Small intestine (tissue), 7 donors: ENCODE measurements around the gene KLK1. TPM values are rescaled to one million over a fixed set of nuclear protein-coding genes. Genes with fewer than 3 reads are reported as not detected.

ENCODE experiments used
- DNase-seq, 2 donors: peaks; one replicate each; pipeline versions ENCODE4 v3.0.0 to v3.0.0-alpha.2; 2013
- FAIRE-seq: peaks from 2 replicates; lab custom pipeline; 2012; peaks lifted over from hg19 to GRCh38; lab: Jason Lieb, UNC
- H3K27ac ChIP-seq, 3 donors: one replicate each; pipeline ENCODE4 v1.5.1; 2013; ENCODE audit warnings: low read length in 2 of 3, mild to moderate bottlenecking in 2 of 3, control low read depth in 1 of 3, inconsistent platforms in 1 of 3, low read depth in 1 of 3, moderate library complexity in 1 of 3
- H3K27me3 ChIP-seq, 3 donors: one replicate each; pipeline ENCODE4 v1.6.1; 2013; ENCODE audit warnings: low read length in 3 of 3, inconsistent platforms in 1 of 3; ENCODE audit not compliant: control insufficient read depth in 3 of 3, insufficient read depth in 3 of 3
- H3K36me3 ChIP-seq, 3 donors: one replicate each; pipeline ENCODE4 v1.6.1; 2013; ENCODE audit warnings: low read length in 3 of 3, inconsistent platforms in 1 of 3, low read depth in 1 of 3, mild to moderate bottlenecking in 1 of 3, moderate library complexity in 1 of 3; ENCODE audit not compliant: control insufficient read depth in 3 of 3, insufficient read depth in 2 of 3
- H3K4me1 ChIP-seq, 3 donors: one replicate each; pipeline ENCODE4 v1.6.1; 2013; ENCODE audit warnings: low read length in 2 of 3, inconsistent platforms in 1 of 3, low read depth in 1 of 3, mild to moderate bottlenecking in 1 of 3, moderate library complexity in 1 of 3; ENCODE audit not compliant: control insufficient read depth in 3 of 3, insufficient read depth in 2 of 3
- H3K4me3 ChIP-seq, 3 donors: one replicate each; pipeline ENCODE4 v1.5.1; 2013; ENCODE audit warnings: low read length in 3 of 3, control low read depth in 1 of 3, inconsistent platforms in 1 of 3, low read depth in 1 of 3, mild to moderate bottlenecking in 1 of 3, moderate library complexity in 1 of 3
- H3K9me3 ChIP-seq, 2 donors: one replicate each; pipeline ENCODE4 v1.6.1; 2013; ENCODE audit warnings: low read depth in 1 of 2, low read length in 1 of 2; ENCODE audit not compliant: control insufficient read depth in 2 of 2, insufficient read depth in 1 of 2
- WGBS, 3 donors: extraction: QIAGEN DNeasy Blood & Tissue Kit; methylation state at CpG; one replicate each; pipeline ENCODE4 v1.1.7; 2013; 5-methylcytosine and 5-hydroxymethylcytosine counted together
- polyA plus RNA-seq, 4 donors: library from polyadenylated mRNA; stranded (reverse) in 3 of 4; unstranded in 1 of 4; fragments of 200-250 nt in 3 of 4; fragments of 120-200 nt in 1 of 4; gene quantifications; one replicate each; pipeline versions ENCODE4 v1.2.1 to v1.2.3, GENCODE V29; 2013
- donor health status: healthy with polysubstance abuse.
- donor health status: control.
- donor health status: control.
- donor health status: Bipolar disorder and iron deficiency.
- donor health status: healthy.

KLK1 gene
- polyA plus RNA-seq, 4 donors, result 12.5 to 48.9 (median 29.8) TPM

DNA sequence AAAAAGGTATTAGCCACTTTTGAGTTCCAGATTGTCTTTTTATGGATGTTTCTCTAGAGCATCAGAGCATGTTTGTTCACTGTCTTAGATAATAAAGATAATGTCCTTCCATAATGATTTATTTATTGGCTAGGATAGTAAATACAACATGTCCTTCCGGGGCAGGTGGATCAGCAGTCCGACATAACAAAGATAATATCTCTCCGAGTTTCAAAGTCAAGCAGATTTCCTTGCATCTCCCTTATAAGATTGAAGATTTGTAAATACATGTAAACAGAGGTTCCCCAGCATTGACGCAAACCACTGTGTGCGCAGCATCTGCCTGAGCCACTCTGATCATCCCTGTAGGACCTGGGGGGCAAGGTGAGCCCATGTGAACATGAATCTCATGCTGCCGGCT lies 18.5 kb upstream of the KLK1 start:
- FAIRE-seq, result no peak
- 37 to 68% (median 51%) methylated on average over 6 of the region's 6 CpGs for WGBS, 3 donors
- peaks cover 0 to 9% of the 10 kb centered on the region in 2 donors for H3K9me3 ChIP-seq
- H3K4me3 ChIP-seq, result no peak overlapping the region
- H3K27ac ChIP-seq, result no peak overlapping the region
- no peaks in the 10 kb centered on the region for H3K36me3 ChIP-seq
- H3K4me1 ChIP-seq, result no peaks in the 10 kb centered on the region
- DNase-seq, result no peak
- peaks cover 0 to 8% (median 0%) of the 10 kb centered on the region in 3 donors for H3K27me3 ChIP-seq

GRCh38 chr19:50839712-50840655 lies 16.4 kb upstream of the KLK1 start:
- Histone ChIP-seq H3K9me3 (peaks cover 0 to 9% of the 10 kb centered on the region in 2 donors), H3K4me3 (no peak overlapping the region), H3K36me3 (no peaks in the 10 kb centered on the region), H3K4me1 (peaks cover 0 to 6% (median 0%) of the 10 kb centered on the region in 3 donors), H3K27me3 (peaks cover 0 to 9% (median 5%) of the 10 kb centered on the region in 3 donors), H3K27ac (no peak overlapping the region)
- DNase-seq (no peak), FAIRE-seq (no peak)
- WGBS, 3 donors, result 78 to 80% (median 79%) methylated on average over 10 of the region's 10 CpGs

DNA sequence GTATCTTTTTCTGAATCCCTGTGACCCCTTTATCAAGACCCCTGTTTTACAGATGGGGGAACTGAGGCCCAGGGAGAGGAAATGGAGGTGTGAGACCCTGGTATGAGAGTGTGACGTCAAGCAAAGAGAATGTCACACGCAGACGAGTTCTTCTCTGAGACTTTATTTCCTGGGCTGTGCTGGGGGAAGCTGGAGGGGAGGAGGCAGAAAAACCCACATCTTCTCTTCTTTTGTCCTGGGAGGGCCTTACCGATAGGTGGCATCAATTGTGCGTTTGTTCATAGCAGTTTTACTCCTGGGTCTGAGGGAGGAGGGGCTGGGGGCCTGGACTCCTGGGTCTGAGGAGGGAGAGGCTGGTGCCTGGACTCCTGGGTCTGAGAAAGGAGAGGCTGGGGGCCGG lies 14.7 kb upstream of the KLK1 start:
- H3K36me3 ChIP-seq, result no peaks in the 10 kb centered on the region
- peaks cover 0 to 3% of the 10 kb centered on the region in 2 donors for H3K9me3 ChIP-seq
- peaks cover 0 to 6% (median 0%) of the 10 kb centered on the region in 3 donors for H3K4me1 ChIP-seq
- H3K4me3 ChIP-seq, result no peak overlapping the region
- peaks cover 0 to 5% (median 5%) of the 10 kb centered on the region in 3 donors for H3K27me3 ChIP-seq
- FAIRE-seq (no peak), DNase-seq (no peak)
- WGBS, 3 donors, result 18 to 31% (median 29%) methylated on average over 6 of the region's 6 CpGs
- no peak overlapping the region for H3K27ac ChIP-seq

DNA sequence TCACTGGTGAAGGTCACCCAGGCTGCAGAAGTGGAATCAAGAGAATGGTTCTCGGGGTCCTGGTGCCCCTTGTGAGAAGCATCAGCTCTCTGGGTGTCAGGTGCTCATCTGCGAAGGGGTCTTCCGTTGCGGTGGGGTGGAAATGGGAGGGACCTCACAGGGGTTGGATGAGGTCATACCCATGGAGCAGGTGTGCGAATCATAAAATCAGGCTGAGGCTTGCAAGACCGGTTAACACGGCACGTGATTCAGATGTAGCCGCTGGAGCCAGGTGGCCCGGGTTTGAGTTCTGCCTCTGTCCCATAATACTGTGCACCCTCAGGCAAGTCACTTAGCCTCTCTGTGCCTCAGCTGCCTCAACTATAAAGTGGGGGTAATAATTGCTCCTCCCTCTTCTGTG lies 13.7 kb upstream of the KLK1 start:
- no peak overlapping the region for H3K27ac ChIP-seq
- no peak overlapping the region for H3K4me3 ChIP-seq
- 15 to 57% (median 32%) methylated on average over 10 of the region's 10 CpGs for WGBS, 3 donors
- peaks cover 0 to 2% of the 10 kb centered on the region in 2 donors for H3K9me3 ChIP-seq
- FAIRE-seq (no peak), DNase-seq (peak in 1 of 2 donors; percentile 50)
- H3K27me3 ChIP-seq, result peaks cover 0 to 5% (median 5%) of the 10 kb centered on the region in 3 donors
- no peaks in the 10 kb centered on the region for H3K36me3 ChIP-seq
- peaks cover 0 to 6% (median 0%) of the 10 kb centered on the region in 3 donors for H3K4me1 ChIP-seq

DNA sequence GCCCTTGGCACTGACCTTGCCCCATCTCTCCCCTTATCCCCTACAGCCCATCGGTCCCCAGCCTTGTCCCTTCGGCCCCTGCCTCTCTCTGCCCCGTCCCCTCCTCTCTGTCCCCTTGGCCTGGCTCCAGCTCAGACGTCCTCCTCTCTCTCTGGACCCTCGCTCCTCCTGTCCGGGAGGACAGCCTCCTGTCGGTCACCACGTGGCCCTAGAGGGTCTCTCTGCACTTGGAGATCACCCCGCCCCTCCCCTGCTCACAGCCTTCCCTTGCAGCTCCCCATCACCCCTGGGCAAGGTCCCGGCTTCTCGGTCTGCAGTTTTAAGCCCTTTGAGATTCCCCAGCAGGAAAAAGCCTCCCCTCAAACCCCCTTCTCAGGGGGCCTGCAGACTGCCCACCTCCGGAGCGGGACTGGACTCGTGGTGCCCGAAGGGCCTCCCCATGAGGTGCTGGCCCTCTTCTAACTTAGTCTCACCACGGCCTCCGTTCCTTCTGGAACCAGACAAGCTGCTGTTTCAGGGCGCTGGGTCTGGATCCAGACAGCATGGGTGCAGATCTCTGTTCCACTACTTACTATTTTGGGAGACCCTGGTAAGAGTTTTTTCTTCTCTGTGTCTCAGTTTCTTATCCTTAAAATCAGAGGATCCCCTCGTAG lies 13.1 kb upstream of the KLK1 start:
- Histone ChIP-seq H3K27me3 (peaks cover 0 to 5% (median 5%) of the 10 kb centered on the region in 3 donors), H3K9me3 (no peaks in the 10 kb centered on the region), H3K36me3 (no peaks in the 10 kb centered on the region), H3K4me1 (peaks cover 0 to 6% (median 0%) of the 10 kb centered on the region in 3 donors), H3K27ac (no peak overlapping the region), H3K4me3 (no peak overlapping the region)
- DNase-seq (no peak), FAIRE-seq (no peak)
- WGBS, 3 donors, result 14 to 47% (median 30%) methylated on average over 19 of the region's 19 CpGs

- WGBS, 3 donors, result 2% methylated on average over 50 to 67 of the region's 67 CpGs
- Histone ChIP-seq H3K27me3 (peaks cover 0 to 5% (median 5%) of the 10 kb centered on the region in 3 donors), H3K4me3 (peak overlapping the region; percentile 39 to 57 (median 53)), H3K4me1 (peaks cover 0 to 6% (median 0%) of the 10 kb centered on the region in 3 donors), H3K36me3 (no peaks in the 10 kb centered on the region), H3K9me3 (no peaks in the 10 kb centered on the region), H3K27ac (peak overlapping the region in 1 of 3 donors; percentile 49)
- DNase-seq (peak; percentile 83 to 89), FAIRE-seq (no peak)
Measured at GRCh38 chr19:50835785-50836542, 12.4 kb upstream of the KLK1 start.

DNA sequence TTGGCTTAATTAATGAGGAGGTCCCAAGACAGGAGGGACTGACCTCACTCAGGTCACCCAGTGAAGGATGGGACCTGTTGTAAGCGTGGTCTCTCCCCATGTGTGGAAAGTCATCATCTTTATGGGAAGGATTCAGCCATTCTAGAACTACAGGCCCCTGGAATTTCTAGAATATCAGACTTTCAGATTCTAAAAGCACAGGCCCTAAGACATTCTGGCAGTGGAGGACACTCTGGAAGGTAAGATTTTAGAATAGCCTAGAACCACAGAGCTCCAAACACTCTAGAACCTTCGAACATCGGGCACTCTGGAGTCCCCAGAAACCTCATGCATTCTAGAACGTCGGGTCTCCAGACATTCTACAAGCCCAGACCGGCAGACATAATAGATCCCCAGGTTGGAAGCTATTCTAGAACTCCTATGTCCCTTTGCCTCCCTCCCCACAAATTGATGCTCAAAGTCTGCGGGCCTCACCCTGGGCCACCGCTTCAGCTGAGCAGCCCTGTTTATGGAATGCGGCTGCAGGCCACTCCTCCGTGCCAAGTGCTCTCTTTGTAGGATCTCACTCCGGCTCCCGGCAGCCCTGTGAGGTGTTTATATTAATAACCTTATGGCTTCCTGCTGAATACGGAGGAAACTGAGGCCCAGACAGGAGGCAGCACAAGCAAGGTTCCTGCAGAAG lies 11.7 kb upstream of the KLK1 start:
- Histone ChIP-seq H3K9me3 (no peaks in the 10 kb centered on the region), H3K4me3 (peak overlapping the region; percentile 39 to 57 (median 53)), H3K36me3 (no peaks in the 10 kb centered on the region), H3K27ac (peak overlapping the region in 1 of 3 donors; percentile 49), H3K4me1 (peaks cover 0 to 6% (median 0%) of the 10 kb centered on the region in 3 donors), H3K27me3 (peaks cover 0 to 5% (median 5%) of the 10 kb centered on the region in 3 donors)
- DNase-seq, result peak in 1 of 2 donors; percentile 64
- FAIRE-seq, result no peak
- WGBS, 3 donors, result 18 to 30% (median 27%) methylated on average over 13 of the region's 13 CpGs
